GM18858 (cell line): Measurements from ENCODE around the gene DDX50.
"Not testable (repeated sequence)": the region's sequence is repeated elsewhere in the genome, so short reads cannot be mapped to it uniquely, and the experiment has no call there.

Experiments used
- ATAC-seq: cut with Tn5 transposase; IDR thresholded peaks from one replicate; pipeline ENCODE4 v1.9.1; 2021; ENCODE audit not compliant: unreplicated experiment

DDX50 gene

DNA sequence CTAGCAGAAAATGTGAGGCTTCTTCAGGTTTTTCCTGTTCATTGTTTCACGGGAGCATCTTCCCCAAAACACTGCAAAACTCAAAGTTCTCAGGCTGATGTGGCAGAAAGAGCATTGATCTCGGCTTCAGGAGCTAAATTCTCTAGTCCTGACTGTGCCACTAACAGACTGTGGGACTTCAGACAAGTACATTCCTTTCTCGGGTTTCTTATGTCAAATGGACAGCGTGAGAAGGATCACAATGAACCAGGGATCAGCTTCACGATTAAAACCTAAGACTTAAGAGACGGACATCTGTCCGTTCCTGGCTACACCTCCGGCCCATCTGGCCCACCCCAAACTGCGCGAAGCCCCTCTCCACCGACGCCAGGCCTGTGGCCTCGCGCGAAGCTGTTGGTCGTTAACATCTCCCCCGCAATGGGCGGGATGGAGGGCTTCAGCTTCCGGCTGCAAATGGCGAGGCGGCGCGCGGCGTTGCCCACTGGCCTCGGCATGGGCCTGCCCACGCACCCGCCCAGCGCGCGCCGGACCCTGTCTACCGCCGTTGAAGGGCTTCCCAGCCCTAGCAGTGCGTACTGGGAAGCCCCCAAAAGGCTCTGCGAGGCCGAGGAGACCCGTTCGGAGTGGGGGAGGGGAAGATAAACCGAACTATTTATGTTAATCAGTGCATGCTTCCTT is 549 bp upstream of the DDX50 start:
- peak; percentile 26 for ATAC-seq

DNA sequence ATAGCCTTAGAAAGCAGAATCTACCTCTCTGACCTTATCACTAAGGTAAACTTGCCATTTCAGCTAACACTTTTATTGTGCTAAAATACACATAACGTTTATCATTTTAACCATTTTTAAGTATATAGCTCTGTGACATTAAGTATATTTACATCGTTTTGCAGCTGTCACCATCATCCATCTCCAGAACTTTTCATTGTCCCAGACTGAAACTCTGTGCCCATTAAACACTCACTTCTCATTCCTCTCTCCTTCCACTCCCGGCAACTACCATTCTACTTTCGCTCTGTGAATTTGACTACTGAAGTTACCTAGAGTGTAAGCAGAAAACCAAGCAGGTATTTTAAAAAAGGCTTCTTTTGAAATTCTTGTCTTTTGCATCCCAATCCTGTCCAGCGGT is 1.3 kb downstream of the DDX50 start:
- no peak for ATAC-seq

DNA sequence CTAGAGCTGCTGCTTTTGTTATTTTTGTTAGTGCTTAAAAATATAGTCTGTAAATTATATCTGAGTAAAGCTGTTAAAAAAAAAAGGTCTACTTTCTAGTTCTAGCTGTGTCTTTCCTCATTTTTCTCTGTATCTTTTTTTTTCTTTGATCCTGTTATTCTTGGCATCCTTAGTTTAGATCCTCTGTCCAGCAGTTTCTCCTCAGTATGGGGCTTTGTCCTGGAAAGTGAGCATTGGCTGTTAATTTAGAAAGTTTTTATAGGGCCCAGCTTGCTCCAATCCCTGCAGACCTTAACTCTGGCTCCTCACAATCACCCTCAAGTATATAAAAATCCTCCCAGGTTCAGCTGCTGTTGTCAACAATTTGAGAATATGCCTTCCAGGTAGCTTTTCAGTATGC is 23.5 kb downstream of the DDX50 start:
- no peak for ATAC-seq

DNA sequence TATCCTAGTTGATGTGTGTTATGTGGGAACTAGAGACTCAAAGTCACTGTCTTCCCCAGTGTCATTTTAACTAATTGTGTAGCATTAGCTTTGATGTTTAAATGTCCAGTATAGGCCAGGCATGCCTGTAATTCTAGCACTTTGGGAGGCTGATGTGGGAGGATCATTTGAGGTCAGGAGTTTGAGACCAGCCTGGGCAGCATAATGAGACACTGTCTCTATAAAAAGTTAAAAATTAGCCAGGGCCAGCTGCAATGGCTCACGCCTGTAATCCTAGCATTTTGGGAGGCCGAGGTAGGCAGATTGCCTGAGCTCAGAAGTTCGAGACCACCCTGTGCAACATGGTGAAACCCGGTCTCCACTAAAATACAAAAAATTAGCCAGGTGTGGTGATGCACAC is 24.4 kb downstream of the DDX50 start:
- no peak for ATAC-seq

DNA sequence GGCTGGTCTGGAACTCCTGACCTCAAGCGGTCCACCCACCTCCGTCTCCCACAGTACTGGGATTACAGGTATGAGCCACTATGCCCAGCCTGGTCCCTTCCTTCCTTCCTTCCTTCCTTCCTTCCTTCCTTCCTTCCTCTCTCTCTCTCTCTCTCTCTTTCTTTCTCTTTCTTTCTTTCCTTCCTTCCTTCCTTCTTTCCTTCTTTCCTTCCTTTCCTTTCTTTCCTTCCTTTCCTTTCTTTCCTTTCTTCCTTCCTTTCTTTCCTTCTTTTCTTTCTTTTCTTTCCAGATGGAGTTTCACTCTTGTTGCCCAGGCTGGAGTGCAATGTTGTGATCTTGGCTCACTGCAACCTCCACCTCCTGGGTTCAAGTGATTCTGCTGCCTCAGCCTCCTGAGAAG is 28.0 kb downstream of the DDX50 start:
- not testable (repeated sequence) for ATAC-seq

DNA sequence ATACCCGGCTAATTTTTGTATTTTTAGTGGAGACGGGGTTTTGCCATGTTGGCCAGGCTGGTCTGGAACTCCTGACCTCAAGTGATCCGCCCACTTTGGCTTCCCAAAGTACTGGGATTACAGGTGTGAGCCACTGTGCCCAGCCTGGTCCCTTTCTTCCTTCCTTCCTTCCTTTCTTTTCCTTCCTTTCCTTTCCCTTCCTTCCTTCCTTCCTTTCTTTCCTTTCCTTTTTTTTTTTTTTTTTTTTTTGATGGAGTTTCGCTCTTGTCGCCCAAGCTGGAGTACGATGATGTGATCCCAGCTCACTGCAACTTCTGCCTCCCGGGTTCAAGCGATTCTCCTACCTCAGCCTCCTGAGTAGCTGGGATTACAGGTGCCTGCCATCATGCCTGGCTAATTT is 28.8 kb downstream of the DDX50 start:
- not testable (repeated sequence) for ATAC-seq

DNA sequence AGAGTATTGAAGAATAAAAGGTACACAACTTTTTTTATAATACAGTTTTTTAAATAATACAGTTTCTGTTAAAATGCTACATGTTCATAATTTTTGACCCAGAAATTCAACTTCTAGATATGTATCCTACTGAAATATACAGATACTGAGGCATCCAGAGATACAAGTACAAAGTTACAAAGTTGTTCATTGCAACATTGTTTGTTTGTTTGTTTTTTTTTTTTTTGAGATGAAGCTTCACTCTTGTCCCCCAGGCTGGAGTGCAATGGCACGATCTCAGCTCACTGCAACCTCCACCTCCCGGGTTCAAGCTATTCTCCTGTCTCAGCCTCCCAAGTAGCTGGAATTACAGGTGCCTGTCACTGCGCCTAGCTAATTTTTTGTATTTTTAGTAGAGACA is 31.7 kb downstream of the DDX50 start:
- ATAC-seq, result not testable (repeated sequence)

DNA sequence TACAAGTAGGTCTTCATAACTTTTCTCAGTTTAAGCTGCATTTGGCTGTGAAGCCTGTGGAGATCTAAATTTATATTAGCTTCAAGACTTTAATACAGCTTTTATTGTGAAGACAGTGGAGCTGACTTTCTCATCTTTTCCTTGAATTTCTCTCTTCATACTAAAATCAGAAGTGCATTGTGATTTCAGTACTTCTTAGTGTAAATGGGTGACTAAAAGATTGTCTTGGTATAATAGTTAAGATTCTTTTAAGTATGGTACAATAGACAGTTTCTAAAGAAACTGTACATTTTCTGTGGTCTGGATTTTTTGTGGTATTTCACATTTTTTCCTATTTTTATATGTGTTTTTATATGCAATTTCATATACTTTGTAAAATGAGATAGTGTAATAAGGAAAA is 33.9 kb downstream of the DDX50 start:
- ATAC-seq, result no peak

DNA sequence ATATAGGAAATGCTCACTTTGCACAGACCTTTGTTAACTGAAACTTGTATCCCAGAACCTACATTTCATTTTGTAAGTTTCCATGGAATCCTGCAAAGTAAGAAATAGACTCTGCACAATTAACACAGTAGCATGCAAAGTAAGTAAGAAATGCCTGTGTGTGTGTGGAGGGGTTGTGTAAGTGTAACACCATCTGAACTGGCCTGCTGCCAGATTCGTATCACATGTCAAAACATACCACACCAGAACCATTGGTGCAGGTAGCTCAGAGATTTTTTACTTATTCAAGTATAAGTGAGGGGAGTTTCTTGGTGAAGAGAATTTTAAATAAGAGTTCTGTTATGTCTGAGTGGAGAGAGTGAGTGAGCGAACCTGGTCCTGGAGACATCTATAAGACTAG is 37.0 kb downstream of the DDX50 start:
- ATAC-seq, result no peak

DNA sequence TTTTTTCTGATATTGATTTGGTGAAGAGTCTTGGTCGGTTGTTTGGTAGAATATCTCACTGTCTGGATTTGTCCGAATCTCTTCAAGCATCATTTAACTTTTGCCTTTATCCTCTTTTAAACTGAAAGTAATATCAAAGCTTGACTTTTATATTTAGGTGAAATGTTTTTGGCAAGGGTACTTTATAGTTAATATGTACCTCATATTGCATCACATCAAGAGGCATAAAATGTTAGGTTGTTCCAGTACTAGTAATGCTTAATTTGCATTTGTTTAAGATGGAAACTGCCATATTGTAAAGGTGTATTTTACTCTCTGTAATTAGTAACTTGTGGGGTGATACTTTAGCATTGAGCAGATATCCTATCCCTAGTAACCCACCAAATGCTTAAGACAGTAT is 37.8 kb downstream of the DDX50 start:
- ATAC-seq, result no peak

DNA sequence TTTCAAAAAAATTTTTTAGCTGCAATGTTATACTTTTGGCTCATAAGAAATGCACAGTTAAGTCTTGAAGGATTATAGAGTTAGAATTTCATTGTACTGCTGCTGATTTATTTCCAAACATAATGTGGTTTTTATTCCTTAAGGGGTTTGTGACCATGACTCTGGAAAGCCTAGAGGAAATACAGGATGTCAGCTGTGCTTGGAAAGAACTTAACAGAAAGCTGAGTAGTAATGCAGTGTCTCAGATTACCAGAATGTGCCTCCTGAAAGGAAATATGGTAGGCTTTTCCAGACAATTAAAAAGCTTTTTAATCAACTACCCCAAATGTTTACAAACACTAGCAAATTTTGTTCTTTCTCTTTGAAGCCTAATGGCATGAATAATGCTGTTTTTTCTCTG is 39.8 kb downstream of the DDX50 start:
- not testable (repeated sequence) for ATAC-seq

DNA sequence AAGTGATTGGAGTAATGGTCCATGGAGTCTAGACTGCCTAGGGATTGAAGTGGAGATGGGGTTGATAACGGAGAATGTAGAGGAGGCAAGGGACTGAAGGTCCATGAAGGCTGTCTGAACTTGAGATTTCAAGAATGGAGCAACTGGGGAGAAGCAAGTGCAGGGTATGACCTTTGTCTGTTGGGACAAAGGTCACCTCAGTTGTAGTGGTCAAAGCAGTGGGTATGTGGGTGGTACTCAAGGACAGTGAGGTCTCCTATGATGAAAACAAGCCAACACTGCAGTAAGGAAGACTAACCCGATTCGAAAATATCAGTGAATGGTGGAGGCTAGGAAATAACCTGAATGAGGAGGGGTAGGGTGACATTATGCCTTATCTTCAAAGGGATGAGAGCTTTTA is 49.5 kb downstream of the DDX50 start:
- ATAC-seq, result no peak

DNA sequence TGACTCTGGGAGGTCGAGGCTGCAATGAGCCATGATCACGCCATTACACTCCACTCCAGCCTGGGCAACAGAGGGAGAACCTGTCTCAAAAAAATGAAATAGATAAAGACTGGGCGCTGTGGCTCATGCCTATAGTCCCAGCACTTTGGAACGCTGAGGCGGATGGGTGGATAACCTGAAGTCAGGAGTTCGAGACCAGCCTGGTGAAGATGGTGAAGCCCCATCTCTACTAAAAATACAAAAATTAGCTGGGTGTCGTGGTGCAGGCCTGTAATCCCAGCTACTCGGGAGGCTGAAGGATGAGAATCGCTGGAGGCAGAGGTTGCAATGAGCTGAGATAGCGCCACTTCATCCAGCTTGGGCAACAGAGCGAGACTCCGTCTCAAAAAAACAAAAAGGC is 53.8 kb downstream of the DDX50 start:
- no peak for ATAC-seq

DNA sequence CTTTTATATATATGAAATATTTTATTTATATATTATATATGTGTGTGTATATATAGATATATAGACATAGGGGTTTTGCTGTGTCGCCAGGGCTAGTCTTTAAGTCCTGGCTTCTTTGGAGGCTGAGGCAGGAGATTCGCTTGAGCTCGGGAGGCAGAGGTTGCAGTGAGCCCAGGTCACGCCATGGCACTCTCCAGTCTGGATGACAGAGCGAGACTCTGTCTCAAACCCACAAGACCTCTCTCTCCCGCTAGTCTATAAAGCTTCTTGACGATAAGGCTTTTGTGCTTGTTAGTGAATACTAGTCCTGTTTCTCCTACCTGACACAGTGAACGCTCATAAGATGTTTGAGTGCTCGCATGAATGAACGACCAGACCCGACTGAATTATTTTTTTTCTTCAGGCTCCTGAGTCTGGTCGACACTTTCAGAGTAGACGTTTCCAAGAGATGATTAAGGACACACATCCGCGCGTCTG is 54.3 kb downstream of the DDX50 start:
- peak; percentile 17 for ATAC-seq

DNA sequence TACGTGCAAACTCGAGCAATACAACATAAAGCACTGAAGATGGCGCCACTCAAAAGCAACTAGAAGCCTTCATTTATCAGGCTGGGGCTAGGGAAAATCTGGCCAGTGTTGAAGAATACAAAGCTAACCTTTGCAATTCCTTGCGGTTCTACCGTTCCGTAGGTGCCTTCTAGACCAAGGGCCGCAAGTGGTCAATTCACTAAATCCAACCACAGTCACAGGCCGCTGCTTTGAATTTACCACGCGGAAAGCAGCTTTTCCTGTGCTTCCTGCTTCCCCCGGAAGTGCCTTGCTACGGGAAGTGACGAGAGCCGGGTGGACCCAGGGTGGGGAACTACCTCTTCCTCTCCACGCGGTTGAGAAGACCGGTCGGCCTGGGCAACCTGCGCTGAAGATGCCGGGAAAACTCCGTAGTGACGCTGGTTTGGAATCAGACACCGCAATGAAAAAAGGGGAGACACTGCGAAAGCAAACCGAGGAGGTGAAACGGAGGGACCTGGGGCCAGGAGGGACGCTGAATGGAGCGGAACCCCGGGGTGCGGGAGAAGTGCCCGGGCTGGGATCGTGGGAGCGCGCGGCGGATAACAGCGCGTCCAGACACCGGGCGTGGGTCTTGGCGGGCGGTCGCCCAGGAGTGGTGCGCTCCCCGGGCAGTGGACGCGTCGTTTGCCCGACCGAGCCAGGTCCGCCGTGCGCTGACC is 54.9 kb downstream of the DDX50 start, which contains the start of gene DDX21:
DDX21 (plus strand) TSS at position 339 of the 701 bp plus-strand sequence; CDS start at position 395, 56 bp downstream.
- ATAC-seq, result peak; percentile 59

DNA sequence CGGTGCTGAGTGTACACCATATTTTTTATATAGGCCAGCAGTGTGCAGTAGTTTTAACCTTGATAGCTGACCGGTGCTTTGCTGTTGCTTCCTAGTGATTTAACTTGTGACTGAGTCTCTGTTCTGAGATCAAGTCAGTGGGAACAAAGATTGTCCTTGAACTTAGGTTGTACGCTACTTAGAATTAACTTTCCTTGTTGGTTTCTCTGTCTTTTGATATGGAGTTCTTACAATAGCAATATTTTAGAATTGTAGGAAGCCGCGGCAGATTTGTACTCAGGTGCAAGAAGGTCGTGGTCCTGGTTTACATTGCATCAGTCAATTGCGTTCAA is 56.1 kb downstream of the DDX50 start:
- ATAC-seq, result no peak

DNA sequence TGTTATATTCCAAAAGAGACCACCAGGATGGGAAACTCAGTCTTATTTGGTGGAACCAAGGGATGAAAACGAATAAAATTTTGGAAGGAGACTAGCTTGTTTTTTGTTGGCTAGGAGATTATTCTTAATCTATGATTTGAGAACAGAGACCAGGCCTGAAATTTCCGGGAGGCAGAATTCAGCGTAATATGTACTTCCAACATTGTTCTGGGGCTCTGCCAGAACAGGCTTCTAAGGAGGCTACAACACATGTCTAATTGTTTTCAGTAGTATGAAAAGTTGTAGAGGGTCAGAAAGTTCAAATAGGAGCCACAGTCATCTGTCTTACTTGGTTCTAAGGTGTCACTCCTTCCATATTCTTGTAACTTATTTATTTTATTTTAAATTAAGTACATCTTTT is 56.5 kb downstream of the DDX50 start:
- no peak for ATAC-seq

DNA sequence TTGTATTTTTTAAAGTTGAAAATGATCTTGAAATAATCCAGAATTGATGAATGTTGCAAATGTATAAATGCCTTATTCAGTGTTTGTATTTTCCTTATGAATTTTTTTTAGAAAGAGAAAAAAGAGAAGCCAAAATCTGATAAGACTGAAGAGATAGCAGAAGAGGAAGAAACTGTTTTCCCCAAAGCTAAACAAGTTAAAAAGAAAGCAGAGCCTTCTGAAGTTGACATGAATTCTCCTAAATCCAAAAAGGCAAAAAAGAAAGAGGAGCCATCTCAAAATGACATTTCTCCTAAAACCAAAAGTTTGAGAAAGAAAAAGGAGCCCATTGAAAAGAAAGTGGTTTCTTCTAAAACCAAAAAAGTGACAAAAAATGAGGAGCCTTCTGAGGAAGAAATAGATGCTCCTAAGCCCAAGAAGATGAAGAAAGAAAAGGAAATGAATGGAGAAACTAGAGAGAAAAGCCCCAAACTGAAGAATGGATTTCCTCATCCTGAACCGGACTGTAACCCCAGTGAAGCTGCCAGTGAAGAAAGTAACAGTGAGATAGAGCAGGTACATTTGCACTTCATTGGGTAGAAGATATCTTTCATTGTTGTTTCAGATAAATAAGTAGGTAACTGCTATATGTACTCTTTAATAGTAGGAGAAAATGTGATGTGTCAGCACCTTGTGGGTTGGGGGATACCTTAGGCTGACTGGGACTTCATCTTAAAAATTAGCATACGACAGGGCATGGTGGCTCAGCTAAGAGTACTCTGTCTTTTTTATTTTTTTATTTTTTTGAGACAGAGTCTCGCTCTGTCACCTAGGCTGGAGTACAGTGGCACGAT is 58.8 kb downstream of the DDX50 start:
- ATAC-seq, result no peak

DNA sequence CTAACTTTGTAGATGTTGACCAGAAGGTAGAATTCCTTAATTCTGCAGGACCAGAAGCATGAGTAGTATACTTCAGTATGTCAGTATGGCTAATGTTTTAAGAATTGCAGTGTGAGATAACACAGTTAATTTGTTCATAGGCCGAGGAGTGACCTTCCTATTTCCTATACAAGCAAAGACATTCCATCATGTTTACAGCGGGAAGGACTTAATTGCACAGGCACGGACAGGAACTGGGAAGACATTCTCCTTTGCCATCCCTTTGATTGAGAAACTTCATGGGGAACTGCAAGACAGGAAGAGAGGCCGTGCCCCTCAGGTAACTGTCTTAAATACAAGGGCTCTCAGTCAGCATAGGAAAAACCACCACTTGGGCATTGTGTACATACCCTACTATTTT is 62.0 kb downstream of the DDX50 start:
- no peak for ATAC-seq

DNA sequence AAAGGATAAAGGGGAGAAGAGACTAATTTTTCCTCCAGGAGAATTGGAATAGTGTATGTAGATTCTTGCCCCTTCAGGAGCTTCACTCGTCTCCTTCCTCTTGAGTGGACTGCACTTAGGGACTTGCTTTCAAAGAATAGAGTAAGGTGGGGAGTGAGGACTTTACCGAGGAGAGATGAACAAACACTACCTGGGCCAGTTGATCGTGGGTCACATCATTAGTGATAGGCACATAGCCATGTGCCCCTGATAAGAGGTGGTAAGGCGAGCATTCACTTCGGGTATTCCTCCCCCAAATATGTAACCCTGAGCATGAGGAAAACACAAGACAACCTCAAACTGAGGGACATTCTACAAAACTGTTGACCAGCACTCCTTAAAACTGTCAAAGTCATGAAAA is 72.9 kb downstream of the DDX50 start:
- ATAC-seq, result no peak

DNA sequence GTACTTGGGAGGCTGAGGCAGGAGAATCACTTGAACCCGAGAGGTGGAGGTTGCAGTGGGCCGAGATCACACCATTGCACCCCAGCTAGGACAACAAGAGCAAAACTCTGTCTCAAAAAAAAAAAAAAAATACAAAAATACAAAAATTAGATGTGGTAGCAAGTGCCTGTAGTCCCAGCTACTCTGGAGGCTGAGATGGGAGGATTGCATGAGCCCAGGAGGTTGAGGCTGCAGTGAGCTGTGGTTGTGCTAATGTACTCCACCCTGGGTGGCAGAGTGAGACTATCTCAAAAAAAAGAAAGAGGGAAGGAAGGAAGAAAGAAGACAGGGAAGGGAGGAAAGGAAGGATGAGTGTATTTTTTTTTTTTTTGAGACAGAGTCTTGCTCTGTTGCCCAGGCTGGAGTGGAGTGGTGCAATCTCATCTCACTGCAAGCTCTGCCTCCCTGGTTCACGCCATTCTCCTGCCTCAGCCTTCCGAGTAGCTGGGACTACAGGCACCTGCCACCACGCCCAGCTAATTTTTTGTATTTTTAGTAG is 74.9 kb downstream of the DDX50 start:
- not testable (repeated sequence) for ATAC-seq

DNA sequence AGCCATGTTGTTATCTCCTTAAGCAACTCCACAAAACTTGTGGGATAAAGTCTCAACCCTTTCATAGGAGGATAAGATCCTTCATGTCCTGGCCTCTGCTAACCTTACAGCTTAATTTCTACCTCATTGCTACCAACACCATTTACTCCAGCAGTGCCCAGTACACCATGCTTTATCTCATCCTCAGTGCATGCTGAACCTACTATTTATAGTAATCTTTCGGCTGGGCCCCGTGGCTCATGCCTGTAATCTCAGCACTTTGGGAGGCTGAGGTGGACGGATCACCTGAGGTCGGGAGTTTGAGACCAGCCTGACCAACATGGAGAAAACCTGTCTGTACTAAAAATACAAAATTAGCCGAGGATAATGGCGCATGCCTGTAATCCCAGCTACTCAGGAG is 78.6 kb downstream of the DDX50 start:
- ATAC-seq, result not testable (repeated sequence)
